Neuronal stem cell (in vitro differentiated cells): Measurements from ENCODE around the gene HOXA6.
A peak's percentile ranks its signal among the peaks of the same experiment; 100 is the strongest.

Experiments used
- DNase-seq: peaks from one replicate; pipeline ENCODE4 v3.0.0-alpha.2; 2013; ENCODE audit warnings: low spot score
- H2AFZ ChIP-seq: one replicate; pipeline ENCODE4 v1.6.1; 2013; ENCODE audit warnings: mild to moderate bottlenecking, low read length, inconsistent platforms
- H2AK5ac ChIP-seq: 2 replicates; pipeline ENCODE4 v1.6.1; 2013; ENCODE audit warnings: low read depth, mild to moderate bottlenecking, inconsistent platforms, low read length, moderate library complexity, mixed read lengths
- H2BK120ac ChIP-seq: 2 replicates; pipeline ENCODE4 v1.6.1; 2013; ENCODE audit warnings: low read depth, mild to moderate bottlenecking, inconsistent platforms, low read length, moderate library complexity, mixed read lengths
- H2BK12ac ChIP-seq: one replicate; pipeline ENCODE4 v1.6.1; 2013; ENCODE audit warnings: low read length, inconsistent platforms
- H2BK15ac ChIP-seq: 2 replicates; pipeline ENCODE4 v1.6.1; 2013; ENCODE audit warnings: mild to moderate bottlenecking, low read length, inconsistent platforms, mixed read lengths
- H2BK5ac ChIP-seq: one replicate; pipeline ENCODE4 v1.6.1; 2013; ENCODE audit warnings: inconsistent platforms, mild to moderate bottlenecking, low read length, moderate library complexity
- H3K14ac ChIP-seq: one replicate; pipeline ENCODE4 v1.6.1; 2013; ENCODE audit warnings: low read length, inconsistent platforms
- H3K18ac ChIP-seq: 2 replicates; pipeline ENCODE4 v1.6.1; 2013; ENCODE audit warnings: low read length, inconsistent platforms
- H3K23ac ChIP-seq: 2 replicates; pipeline ENCODE4 v1.6.1; 2013; ENCODE audit warnings: low read depth, mild to moderate bottlenecking, mixed read lengths, low read length, inconsistent platforms; ENCODE audit not compliant: poor library complexity
- H3K27ac ChIP-seq: replicated peaks from 3 replicates; pipeline ENCODE4 v1.5.1; 2013; ENCODE audit warnings: low read length, inconsistent platforms
- H3K27me3 ChIP-seq, 3 experiments: 2 replicates each; pipeline ENCODE4 v1.6.1; 2013; ENCODE audit warnings: low read length in 3 of 3, mild to moderate bottlenecking in 2 of 3, inconsistent platforms in 1 of 3, low read depth in 1 of 3, mixed read lengths in 1 of 3, moderate library complexity in 1 of 3; ENCODE audit not compliant: control insufficient read depth in 3 of 3, insufficient read depth in 3 of 3
- H3K36me3 ChIP-seq, 2 donors: replicated peaks in 1 of 2; 2 replicates each; pipeline ENCODE4 v1.6.1; 2013; ENCODE audit warnings: low read length in 2 of 2; ENCODE audit not compliant: control insufficient read depth in 2 of 2, insufficient read depth in 2 of 2
- H3K4ac ChIP-seq: 2 replicates; pipeline ENCODE4 v1.6.1; 2013; ENCODE audit warnings: inconsistent platforms, mild to moderate bottlenecking, low read length, moderate library complexity
- H3K4me1 ChIP-seq, 2 donors: 1 replicate in 1 of 2; 2 replicates in 1 of 2; pipeline ENCODE4 v1.6.1; 2013; ENCODE audit warnings: low read length in 2 of 2, low read depth in 1 of 2; ENCODE audit not compliant: control insufficient read depth in 2 of 2, insufficient read depth in 1 of 2
- H3K4me2 ChIP-seq: one replicate; pipeline ENCODE4 v1.6.1; 2013; ENCODE audit warnings: mild to moderate bottlenecking, low read length, inconsistent platforms; ENCODE audit not compliant: insufficient read depth, poor library complexity, severe bottlenecking
- H3K4me3 ChIP-seq, 2 donors: 2 replicates each; pipeline ENCODE4 v1.5.1; 2013; ENCODE audit warnings: low read length in 2 of 2, mild to moderate bottlenecking in 2 of 2, inconsistent platforms in 1 of 2, moderate library complexity in 1 of 2
- H3K79me1 ChIP-seq: one replicate; pipeline ENCODE4 v1.6.1; 2013; ENCODE audit warnings: low read depth, mild to moderate bottlenecking, inconsistent platforms, low read length, moderate library complexity
- H3K9ac ChIP-seq: one replicate; pipeline ENCODE4 v1.6.1; 2013; ENCODE audit warnings: mild to moderate bottlenecking, low read depth, low read length, inconsistent platforms; ENCODE audit not compliant: poor library complexity
- H3K9me3 ChIP-seq, 2 donors: replicated peaks in 1 of 2; 2 replicates each; pipeline versions ENCODE3 to v1.6.1; 2013; ENCODE audit warnings: low read length in 2 of 2, mild to moderate bottlenecking in 2 of 2, inconsistent platforms in 1 of 2, low read depth in 1 of 2, mixed read lengths in 1 of 2, moderate library complexity in 1 of 2; ENCODE audit not compliant: control insufficient read depth in 2 of 2, insufficient read depth in 1 of 2
- H4K8ac ChIP-seq: one replicate; pipeline ENCODE4 v1.6.1; 2013; ENCODE audit warnings: low read depth, mild to moderate bottlenecking, inconsistent platforms, low read length, moderate library complexity
- H4K91ac ChIP-seq: one replicate; pipeline ENCODE4 v1.6.1; 2013; ENCODE audit warnings: low read length, low read depth, mild to moderate bottlenecking, inconsistent platforms; ENCODE audit not compliant: poor library complexity
- WGBS, 2 donors: extraction: QIAGEN DNeasy Blood & Tissue Kit; methylation state at CpG; one replicate each; pipeline ENCODE4 v1.1.7; 2013; ENCODE audit warnings: missing lambda C conversion rate in 2 of 2, mixed read lengths in 1 of 2; ENCODE audit not compliant: insufficient read length in 2 of 2, insufficient replicate concordance in 1 of 2; ENCODE audit errors: extremely low coverage in 2 of 2; 5-methylcytosine and 5-hydroxymethylcytosine counted together

The HOXA6 gene

DNA sequence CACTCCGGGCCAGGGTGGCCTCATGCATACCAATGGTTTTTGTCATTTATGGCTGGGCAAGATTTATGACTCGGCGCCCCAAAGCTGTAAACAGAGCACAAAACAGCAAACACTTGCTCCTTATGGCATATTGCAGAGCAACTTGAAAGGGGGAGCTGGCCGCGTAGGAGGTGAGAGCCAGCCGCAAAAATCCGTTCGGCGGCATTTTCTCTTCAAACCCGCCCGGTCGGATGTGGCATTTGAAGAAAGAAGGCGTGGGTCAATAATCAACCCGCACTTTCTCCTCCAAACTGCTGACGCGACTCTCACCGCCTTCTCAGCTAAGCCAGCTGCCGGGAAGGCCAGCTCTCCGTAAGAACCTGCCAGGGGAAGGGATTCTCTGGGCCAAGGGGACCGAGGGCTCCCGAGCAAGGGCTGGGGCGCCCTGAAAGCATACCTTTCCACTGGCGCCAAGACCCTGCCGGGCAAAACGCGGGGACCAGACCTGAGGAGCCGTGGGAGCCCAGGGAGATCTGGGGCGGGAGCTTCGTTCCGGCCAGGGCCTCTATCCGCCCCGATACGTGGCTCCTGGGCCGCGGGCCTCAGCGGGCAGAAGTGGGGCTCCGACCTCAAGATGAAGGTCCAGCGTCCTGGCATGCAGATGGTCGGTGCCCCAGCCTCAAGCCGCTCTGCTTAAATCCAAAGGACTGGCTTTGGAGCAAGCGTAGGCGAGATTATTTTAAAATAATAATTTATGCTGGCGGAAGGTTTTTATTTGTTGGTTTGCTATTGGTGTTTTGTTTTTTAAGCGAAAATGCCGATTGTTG, 32.1 kb downstream of the HOXA6 start:
- Histone ChIP-seq H3K36me3 (no peaks in the 10 kb centered on the region), H3K23ac (no peak overlapping the region), H3K27ac (no peak overlapping the region), H2BK15ac (no peak overlapping the region), H2BK5ac (no peak overlapping the region), H3K4me2 (no peak overlapping the region), H2AK5ac (no peak overlapping the region), H3K27me3 (peaks cover 53 to 95% (median 92%) of the 10 kb centered on the region in 3 experiments), H3K4me3 (no peak overlapping the region), H3K14ac (no peak overlapping the region), H4K8ac (no peak overlapping the region), H4K91ac (no peak overlapping the region), H3K4ac (no peak overlapping the region), H3K9me3 (peaks cover 1 to 4% of the 10 kb centered on the region in 2 donors), H2AFZ (peak overlapping the region; percentile 40), H3K4me1 (no peaks in the 10 kb centered on the region), H3K9ac (no peak overlapping the region), H3K79me1 (no peaks in the 10 kb centered on the region), H2BK120ac (no peak overlapping the region), H3K18ac (peak overlapping the region; percentile 55), H2BK12ac (no peak overlapping the region)
- WGBS, 2 donors: no CpG with 5 or more reads among the region's 45 CpGs
- DNase-seq: no peak

GRCh38 chr7:27114881-27115220, 32.7 kb downstream of the HOXA6 start:
- H2AFZ ChIP-seq: no peak overlapping the region
- peaks cover 3 to 4% of the 10 kb centered on the region in 2 donors for H3K9me3 ChIP-seq
- no peak overlapping the region for H3K14ac ChIP-seq
- no peak overlapping the region for H4K8ac ChIP-seq
- no peak overlapping the region for H2BK12ac ChIP-seq
- DNase-seq: no peak
- H3K23ac ChIP-seq: no peak overlapping the region
- H3K4me1 ChIP-seq: no peaks in the 10 kb centered on the region
- H3K27ac ChIP-seq: no peak overlapping the region
- H2BK5ac ChIP-seq: no peak overlapping the region
- no peak overlapping the region for H3K4me3 ChIP-seq
- no peak overlapping the region for H3K9ac ChIP-seq
- H3K4me2 ChIP-seq: no peak overlapping the region
- no peak overlapping the region for H2BK15ac ChIP-seq
- no peaks in the 10 kb centered on the region for H3K36me3 ChIP-seq
- no peaks in the 10 kb centered on the region for H3K79me1 ChIP-seq
- H3K27me3 ChIP-seq: peaks cover 57 to 95% (median 92%) of the 10 kb centered on the region in 3 experiments
- no peak overlapping the region for H2BK120ac ChIP-seq
- no peak overlapping the region for H3K4ac ChIP-seq
- H4K91ac ChIP-seq: no peak overlapping the region
- no peak overlapping the region for H2AK5ac ChIP-seq
- no peak overlapping the region for H3K18ac ChIP-seq
- no CpG with 5 or more reads among the region's 6 CpGs for WGBS, 2 donors

DNA sequence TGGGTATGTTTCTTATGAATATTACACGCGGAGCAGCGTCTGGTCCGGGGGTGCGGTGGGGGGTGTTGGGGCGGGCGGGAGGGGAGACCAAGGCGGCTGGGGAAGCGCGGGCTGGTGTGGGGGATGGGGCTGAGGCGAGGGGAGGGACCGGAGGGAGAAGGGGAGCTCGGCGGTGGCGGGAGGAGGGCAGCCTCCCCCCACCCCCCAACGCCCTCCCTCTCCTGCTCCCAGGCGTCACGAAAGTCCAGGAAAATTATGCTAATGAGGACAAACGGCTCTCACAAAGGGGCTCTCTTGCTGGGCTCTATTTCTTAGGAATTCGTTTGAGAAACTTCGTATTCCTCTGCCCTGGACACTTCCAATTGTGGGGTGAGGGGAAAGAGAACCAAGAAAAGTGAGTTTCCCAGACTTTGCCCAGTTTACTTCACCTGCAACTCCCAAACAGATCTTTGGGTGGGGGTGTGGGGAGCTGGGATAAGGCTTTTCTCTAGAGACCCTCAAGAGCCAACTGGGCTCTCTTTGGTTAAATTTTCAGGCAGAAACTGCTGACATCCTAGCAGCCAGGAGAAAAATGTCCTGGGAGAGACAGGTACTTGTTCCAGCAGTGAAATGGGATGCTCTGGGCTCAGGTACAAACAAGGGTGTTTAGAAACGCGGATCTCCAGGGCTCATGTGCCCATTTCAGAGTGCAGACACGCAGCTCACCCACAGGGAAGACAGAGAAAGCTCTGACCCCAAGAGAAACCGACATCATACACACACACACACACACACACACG, 33.4 kb downstream of the HOXA6 start:
- H3K23ac ChIP-seq: no peak overlapping the region
- no CpG with 5 or more reads among the region's 26 CpGs for WGBS, 2 donors
- no peak overlapping the region for H3K9ac ChIP-seq
- H2BK120ac ChIP-seq: no peak overlapping the region
- H3K9me3 ChIP-seq: peaks cover 3 to 4% of the 10 kb centered on the region in 2 donors
- H3K18ac ChIP-seq: no peak overlapping the region
- H3K4me3 ChIP-seq: no peak overlapping the region
- H3K4me1 ChIP-seq: no peaks in the 10 kb centered on the region
- no peak overlapping the region for H2BK5ac ChIP-seq
- no peak overlapping the region for H2BK15ac ChIP-seq
- H2AK5ac ChIP-seq: no peak overlapping the region
- H3K27me3 ChIP-seq: peaks cover 57 to 95% (median 92%) of the 10 kb centered on the region in 3 experiments
- no peak overlapping the region for H3K4ac ChIP-seq
- H2BK12ac ChIP-seq: no peak overlapping the region
- no peak overlapping the region for H2AFZ ChIP-seq
- H3K79me1 ChIP-seq: no peaks in the 10 kb centered on the region
- H3K4me2 ChIP-seq: no peak overlapping the region
- no peak overlapping the region for H4K8ac ChIP-seq
- H3K14ac ChIP-seq: no peak overlapping the region
- no peak for DNase-seq
- H3K36me3 ChIP-seq: no peaks in the 10 kb centered on the region
- H4K91ac ChIP-seq: no peak overlapping the region
- no peak overlapping the region for H3K27ac ChIP-seq
